NCI-H526 treated with DMSO at 0.1 percent for 48 hours (cell line): ENCODE data around the gene DIP2B.
A peak's percentile ranks its signal among the peaks of the same experiment; 100 is the strongest.
"Not testable (repeated sequence)": the region's sequence is repeated elsewhere in the genome, so short reads cannot be mapped to it uniquely, and the experiment has no call there.

Experiments used
- DNase-seq: peaks from one replicate; lab custom pipeline; 2025; lab: John Stamatoyannopoulos, UW

DIP2B gene

GRCh38 chr12:50504798-50505674 lies at the start of gene DIP2B:
DIP2B (plus strand) TSS chr12:50504985; CDS start chr12:50505141, 156 bp downstream.
- DNase-seq: peak; percentile 81

GRCh38 chr12:50458606-50459005 lies 46.2 kb upstream of the DIP2B start:
- DNase-seq: no peak

- DNase-seq: no peak
Measured at GRCh38 chr12:50467439-50467838, 37.3 kb upstream of the DIP2B start.

GRCh38 chr12:50477241-50477832 lies 27.4 kb upstream of the DIP2B start:
- no peak for DNase-seq

- DNase-seq: no peak
Measured at GRCh38 chr12:50482571-50482970, 22.2 kb upstream of the DIP2B start.

GRCh38 chr12:50483488-50483887 lies 21.3 kb upstream of the DIP2B start:
- no peak for DNase-seq

GRCh38 chr12:50488801-50489200 lies 16.0 kb upstream of the DIP2B start:
- DNase-seq: no peak

- DNase-seq: not testable (repeated sequence)
Measured at GRCh38 chr12:50498119-50498518, 6.7 kb upstream of the DIP2B start.

- peak; percentile 34 for DNase-seq
Measured at GRCh38 chr12:50505675-50506530, 1.1 kb downstream of the DIP2B start.

GRCh38 chr12:50506753-50507473 lies 2.1 kb downstream of the DIP2B start:
- no peak for DNase-seq

GRCh38 chr12:50507474-50507838 lies 2.7 kb downstream of the DIP2B start:
- no peak for DNase-seq

- peak; percentile 12 for DNase-seq
Measured at GRCh38 chr12:50507930-50508329, 3.1 kb downstream of the DIP2B start.

GRCh38 chr12:50508414-50508813 lies 3.6 kb downstream of the DIP2B start:
- no peak for DNase-seq

- DNase-seq: no peak
Measured at GRCh38 chr12:50508970-50509663, 4.3 kb downstream of the DIP2B start.

- no peak for DNase-seq
Measured at GRCh38 chr12:50514526-50515276, 9.9 kb downstream of the DIP2B start.

- DNase-seq: no peak
Measured at GRCh38 chr12:50515587-50515986, 10.8 kb downstream of the DIP2B start.

- DNase-seq: no peak
Measured at GRCh38 chr12:50517421-50518048, 12.8 kb downstream of the DIP2B start.

GRCh38 chr12:50518090-50518489 lies 13.3 kb downstream of the DIP2B start:
- no peak for DNase-seq

GRCh38 chr12:50519353-50519752 lies 14.6 kb downstream of the DIP2B start:
- DNase-seq: no peak
